HepG2 (cell line): Measurements from ENCODE around the gene ZNF697. TPM values are rescaled to one million over a fixed set of nuclear protein-coding genes. Genes with fewer than 3 reads are reported as not detected.
"Not testable (repeated sequence)": the region's sequence is repeated elsewhere in the genome, so short reads cannot be mapped to it uniquely, and the experiment has no call there.

Experiments used
- ATAC-seq: fragments of 200-7000 bp; cut with Tn5 transposase; 3 replicates; pipeline ENCODE4 v1.9.1; 2020; ENCODE audit warnings: mild to moderate bottlenecking, moderate library complexity
- BruUV-seq: library from RNA; stranded (reverse); fragments of 400-500 nt; replicated peaks from 2 replicates; lab custom pipeline; 2021; lab: Mats Ljungman, UMichigan
- CTCF ChIA-PET: fragments of 300-600 bp; formaldehyde crosslinking; extraction: SDS; loops from one replicate; lab custom pipeline; 2021; ENCODE audit warnings: low total read pairs, inconsistent platforms, low intra/inter-chr PET ratio; lab: Yijun Ruan, JAX
- POLR2A ChIA-PET: fragments of 350-600 bp; sonication (Branson Sonifier 250); formaldehyde crosslinking; loops from one replicate; lab custom pipeline; 2020; ENCODE audit warnings: antibody characterized with exemption, inconsistent platforms; lab: Yijun Ruan, JAX
- DNase-seq: peaks from one replicate; pipeline ENCODE4 v3.0.0-alpha.2; 2015; ENCODE audit warnings: low spot score
- FAIRE-seq: peaks from 3 replicates; lab custom pipeline; 2011; peaks lifted over from hg19 to GRCh38; lab: Jason Lieb, UNC
- H2AFZ ChIP-seq: one replicate; pipeline ENCODE4 v1.6.1; 2011; ENCODE audit warnings: low read length, inconsistent platforms
- H3K27ac ChIP-seq: fragments of 300-600 bp; 3 replicates; pipeline ENCODE4 v1.8.0; 2011; ENCODE audit warnings: mixed run types, mild to moderate bottlenecking, mixed read lengths, low read length, inconsistent platforms; ENCODE audit not compliant: insufficient read depth; ENCODE audit errors: extremely low read length
- H3K27me3 ChIP-seq, 2 experiments: fragments of 200-600 bp in 1 of 2; 2 replicates in 1 of 2; 3 replicates in 1 of 2; pipeline versions ENCODE4 v1.6.0 to v1.8.0; 2011; ENCODE audit warnings: low read length in 2 of 2, mild to moderate bottlenecking in 2 of 2, moderate library complexity in 2 of 2, inconsistent platforms in 1 of 2; ENCODE audit not compliant: insufficient read depth in 2 of 2, control insufficient read depth in 1 of 2
- H3K36me3 ChIP-seq, 2 experiments: fragments of 200-600 bp in 1 of 2; replicated peaks in 1 of 2; 2 replicates in 1 of 2; 3 replicates in 1 of 2; pipeline versions ENCODE4 v1.5.1 to v1.8.0; 2011; ENCODE audit warnings: low read length in 2 of 2, inconsistent platforms in 1 of 2; ENCODE audit not compliant: insufficient read depth in 2 of 2, control insufficient read depth in 1 of 2
- H3K4me1 ChIP-seq: 2 replicates; pipeline ENCODE4 v1.5.1; 2012; ENCODE audit warnings: low read length, inconsistent platforms; ENCODE audit not compliant: insufficient read depth
- H3K4me2 ChIP-seq: 2 replicates; pipeline ENCODE4 v1.6.0; 2011; ENCODE audit warnings: low read depth, low read length, inconsistent platforms
- H3K4me3 ChIP-seq, 3 experiments: fragments of 200-600 bp in 1 of 3; sonication (generic), shearing (Covaris generic) in 1 of 3; replicated peaks in 1 of 3; 2 replicates each; pipeline ENCODE4 v1.5.1; 2011 to 2016; ENCODE audit warnings: low read length in 3 of 3, inconsistent platforms in 2 of 3, low read depth in 2 of 3, mild to moderate bottlenecking in 2 of 3, control low read depth in 1 of 3, mixed read lengths in 1 of 3; ENCODE audit not compliant: insufficient read depth in 1 of 3
- H3K79me2 ChIP-seq: one replicate; pipeline ENCODE4 v1.6.1; 2011; ENCODE audit warnings: low read length, inconsistent platforms; ENCODE audit not compliant: insufficient read depth
- H3K9ac ChIP-seq: 2 replicates; pipeline ENCODE4 v1.6.0; 2011; ENCODE audit warnings: mild to moderate bottlenecking, low read depth, low read length, inconsistent platforms; ENCODE audit not compliant: insufficient read depth
- H3K9me3 ChIP-seq: 2 replicates; pipeline ENCODE4 v1.5.1; 2012; ENCODE audit warnings: mild to moderate bottlenecking, low read length
- H4K20me1 ChIP-seq: 2 replicates; pipeline ENCODE4 v1.6.0; 2011; ENCODE audit warnings: inconsistent platforms, mild to moderate bottlenecking, low read length, moderate library complexity; ENCODE audit not compliant: insufficient read depth
- MAFG ChIP-seq: sonication (generic); formaldehyde crosslinking; IDR thresholded peaks from 2 replicates; pipeline ENCODE4 v1.5.1; 2020; ENCODE audit warnings: mild to moderate bottlenecking, missing genetic modification reagents
- SKI ChIP-seq: fragments of 450-650 bp; IDR thresholded peaks from one replicate; pipeline ENCODE4 v1.6.1; 2018; ENCODE audit warnings: mild to moderate bottlenecking; ENCODE audit not compliant: partially characterized antibody
- SOX13 ChIP-seq, 3 experiments: fragments of 450-650 bp in 1 of 3; sonication (generic) in 1 of 3; formaldehyde crosslinking in 1 of 3; IDR thresholded peaks in 2 of 3; conservative IDR thresholded peaks in 1 of 3; 2 replicates each; pipeline versions ENCODE4 v1.5.0 to v1.6.1; 2016 to 2020; ENCODE audit warnings: antibody characterized with exemption in 1 of 3, mild to moderate bottlenecking in 1 of 3, missing compliant biosample characterization in 1 of 3, missing genetic modification reagents in 1 of 3, moderate library complexity in 1 of 3
- SOX6 ChIP-seq, 2 experiments: fragments of 450-650 bp in 1 of 2; sonication (generic) in 1 of 2; formaldehyde crosslinking in 1 of 2; IDR thresholded peaks; 2 replicates each; pipeline versions ENCODE4 v1.4.0 to v1.6.1; 2017 to 2020; ENCODE audit warnings: antibody characterized with exemption in 1 of 2, mild to moderate bottlenecking in 1 of 2, missing genetic modification reagents in 1 of 2
- TOE1 ChIP-seq: sonication (generic); formaldehyde crosslinking; IDR thresholded peaks from 2 replicates; pipeline ENCODE4 v1.4.0; 2020; ENCODE audit warnings: mild to moderate bottlenecking, missing genetic modification reagents
- ZNF619 ChIP-seq: sonication (generic); formaldehyde crosslinking; IDR thresholded peaks from 2 replicates; pipeline ENCODE4 v1.4.0; 2020; ENCODE audit warnings: mild to moderate bottlenecking, missing genetic modification reagents
- WGBS: methylation state at CpG from one replicate; pipeline ENCODE4 v1.1.6; 2017; ENCODE audit warnings: low lambda C conversion rate; 5-methylcytosine and 5-hydroxymethylcytosine counted together
- in situ Hi-C: cut with HindIII; loops from 2 replicates; pipeline ENCODE4 v1.10.0; 2017; ENCODE audit warnings: low pct_unique_long_range_greater_than_20kb; ENCODE audit not compliant: extremely low pct_ligation_motif_present
- intact Hi-C: fragments of 100-400 bp; cut with micrococcal nuclease; formaldehyde crosslinking; loops from one replicate; pipeline ENCODE4 v1.10.0; 2022; ENCODE audit not compliant: unreplicated experiment
- polyA plus RNA-seq, 8 experiments: library from polyadenylated mRNA; depleted of rRNA in 3 of 8; stranded (reverse) in 7 of 8; unstranded in 1 of 8; fragments of >200 nt; fragmentation: Illumina TruSeq in 4 of 8; extraction: Trizol in 4 of 8; gene quantifications; 2 replicates each; pipeline versions ENCODE4 v1.2.1 to v1.2.3, GENCODE V29; 2011 to 2016; ENCODE audit warnings: low read depth in 4 of 8, missing spikeins in 1 of 8, mixed read lengths in 1 of 8; ENCODE audit not compliant: insufficient read depth in 1 of 8
- total RNA-seq, 5 experiments: library from RNA; depleted of rRNA; stranded (reverse); fragments of >200 nt; fragmentation: Illumina TruSeq; extraction: Trizol; gene quantifications; 2 replicates each; pipeline ENCODE4 v1.2.3, GENCODE V29; 2016; ENCODE audit warnings: low read depth in 1 of 5

Gene ZNF697
- total and polyA plus RNA-seq, 2 of the 13 experiments (the other 11 are each of a cell fraction or from before 2014, with no cell fraction given) = 2.3 to 7.1 TPM

- in situ Hi-C loops = no loop called here
- ChIA-PET CTCF (no interaction called here), POLR2A (no interaction called here)
- FAIRE-seq = no peak
- ATAC-seq = no peak; the same call in 2 of the 3 replicates
- no peaks in the 10 kb centered on the region for H3K27me3 ChIP-seq
- peaks cover 6% of the 10 kb centered on the region; the same call in 1 of the 2 replicates for H3K4me1 ChIP-seq
- no peak overlapping the region for H3K9ac ChIP-seq
- H3K79me2 ChIP-seq = no peaks in the 10 kb centered on the region
- H3K27ac ChIP-seq = no peak overlapping the region
- no TSS peak for BruUV-seq
- no peak overlapping the region for H3K4me3 ChIP-seq
- DNase-seq = peak; percentile 44
- no peaks in the 10 kb centered on the region for H3K36me3 ChIP-seq
- no peak overlapping the region for H2AFZ ChIP-seq
- TF ChIP-seq SOX6 (IDR thresholded peaks at IDR 0.05) (no peak), SOX6 (CRISPR knock-in tag; IDR thresholded peaks at IDR 0.05) (0 out of 2 replicates have a peak, but pooled peaks have one; percentile 18), ZNF619 (CRISPR knock-in tag) (no peak), TOE1 (no peak), SKI (peak; percentile 47), MAFG (CRISPR knock-in tag) (no peak), SOX13 (IDR thresholded peaks at IDR 0.05) (no peak), SOX13 (CRISPR knock-in tag; conservative IDR thresholded peaks at IDR 0.05 in 1 of 2, IDR thresholded peaks at IDR 0.05 in 1 of 2) (peak in 1 of 2 experiments; percentile 32; a peak in 1 of 4 replicates)
- no peaks in the 10 kb centered on the region for H3K9me3 ChIP-seq
- H4K20me1 ChIP-seq = no peaks in the 10 kb centered on the region
- intact Hi-C loops = no loop called here
- H3K4me2 ChIP-seq = no peak overlapping the region
- WGBS = 40% methylated on average over 2 of the region's 3 CpGs
These were observed 60.7 kb downstream of the ZNF697 start for GRCh38 chr1:119587341-119587740.

- H4K20me1 ChIP-seq, H3K9me3 ChIP-seq, H3K4me3 ChIP-seq, H3K27me3 ChIP-seq, H2AFZ ChIP-seq, in situ Hi-C loops, intact Hi-C loops, BruUV-seq, FAIRE-seq, POLR2A ChIA-PET, H3K9ac ChIP-seq, DNase-seq, H3K4me2 ChIP-seq, ATAC-seq, H3K36me3 ChIP-seq, H3K27ac ChIP-seq, H3K4me1 ChIP-seq, H3K79me2 ChIP-seq, CTCF ChIA-PET: not testable (repeated sequence)
- 21% methylated on average over 2 of the region's 2 CpGs for WGBS
These were observed 62.3 kb downstream of the ZNF697 start for GRCh38 chr1:119585801-119586200.
